Embryonic facial prominence (tissue), 1 donor: ENCODE results near the gene NHSL2.

Source experiments
- DNase-seq: peaks from one replicate; pipeline ENCODE4 v3.0.0-alpha.2; 2016; ENCODE audit errors: extremely low spot score

The NHSL2 gene

GRCh38 chrX:72018277-72019112 is 107.8 kb downstream of the NHSL2 start:
- peak; percentile 24 for DNase-seq

- no peak for DNase-seq
Observed at GRCh38 chrX:72019487-72019886, 108.8 kb downstream of the NHSL2 start.

- DNase-seq: no peak
Observed at GRCh38 chrX:72020204-72020603, 109.6 kb downstream of the NHSL2 start.

GRCh38 chrX:72020788-72021187 is 110.1 kb downstream of the NHSL2 start:
- no peak for DNase-seq

GRCh38 chrX:72021975-72022374 is 111.3 kb downstream of the NHSL2 start:
- no peak for DNase-seq

- no peak for DNase-seq
Observed at GRCh38 chrX:72023071-72023470, 112.4 kb downstream of the NHSL2 start.

- DNase-seq: no peak
Observed at GRCh38 chrX:72025236-72025770, 114.7 kb downstream of the NHSL2 start.

GRCh38 chrX:72026341-72027023 is 115.8 kb downstream of the NHSL2 start:
- DNase-seq: no peak

- no peak for DNase-seq
Observed at GRCh38 chrX:72027024-72027913, 116.6 kb downstream of the NHSL2 start.

- DNase-seq: no peak
Observed at GRCh38 chrX:72027914-72028307, 117.3 kb downstream of the NHSL2 start.

- no peak for DNase-seq
Observed at GRCh38 chrX:72028701-72029470, 118.2 kb downstream of the NHSL2 start.

GRCh38 chrX:72029483-72030411 is 119.1 kb downstream of the NHSL2 start:
- DNase-seq: no peak

- no peak for DNase-seq
Observed at GRCh38 chrX:72030431-72030830, 119.8 kb downstream of the NHSL2 start.

GRCh38 chrX:72031118-72031517 is 120.5 kb downstream of the NHSL2 start:
- no peak for DNase-seq

- no peak for DNase-seq
Observed at GRCh38 chrX:72031634-72032033, 121.0 kb downstream of the NHSL2 start.

GRCh38 chrX:72037601-72038000 is 127.0 kb downstream of the NHSL2 start:
- DNase-seq: no peak

GRCh38 chrX:72038016-72038415 is 127.4 kb downstream of the NHSL2 start:
- no peak for DNase-seq

GRCh38 chrX:72038868-72039267 is 128.2 kb downstream of the NHSL2 start:
- DNase-seq: no peak

GRCh38 chrX:72040506-72040905 is 129.9 kb downstream of the NHSL2 start:
- no peak for DNase-seq

GRCh38 chrX:72041176-72041575 is 130.5 kb downstream of the NHSL2 start:
- DNase-seq: no peak
